Liver (tissue), 9 donors: ENCODE measurements around the gene RPGRIP1L. TPM values are rescaled to one million over a fixed set of nuclear protein-coding genes. Genes with fewer than 3 reads are reported as not detected.

Source experiments
- DNase-seq: peaks from one replicate; pipeline ENCODE4 v3.0.0-alpha.2; 2017; ENCODE audit warnings: low spot score
- H3K27ac ChIP-seq, 2 donors: one replicate each; pipeline ENCODE4 v1.7.0; 2013; ENCODE audit warnings: inconsistent platforms in 2 of 2, low read length in 2 of 2, control low read depth in 1 of 2, low read depth in 1 of 2, mild to moderate bottlenecking in 1 of 2
- H3K27me3 ChIP-seq, 4 donors: one replicate each; pipeline versions ENCODE4 v1.6.1 to v1.7.0; 2013; ENCODE audit warnings: low read length in 3 of 4, inconsistent platforms in 1 of 4, mild to moderate bottlenecking in 1 of 4, moderate library complexity in 1 of 4; ENCODE audit not compliant: control insufficient read depth in 4 of 4, insufficient read depth in 4 of 4
- H3K36me3 ChIP-seq, 4 donors: one replicate each; pipeline versions ENCODE4 v1.6.1 to v1.7.0; 2013; ENCODE audit warnings: low read length in 3 of 4, mild to moderate bottlenecking in 3 of 4, low read depth in 1 of 4, moderate library complexity in 1 of 4; ENCODE audit not compliant: control insufficient read depth in 4 of 4, insufficient read depth in 3 of 4
- H3K4me1 ChIP-seq, 4 donors: one replicate each; pipeline versions ENCODE4 v1.6.1 to v1.7.0; 2013; ENCODE audit warnings: low read length in 3 of 4, mild to moderate bottlenecking in 3 of 4, moderate library complexity in 1 of 4; ENCODE audit not compliant: control insufficient read depth in 4 of 4, insufficient read depth in 4 of 4
- H3K4me3 ChIP-seq, 3 donors: one replicate each; pipeline versions ENCODE4 v1.6.1 to v1.7.0; 2013; ENCODE audit warnings: low read length in 3 of 3, control low read depth in 1 of 3, low read depth in 1 of 3, mild to moderate bottlenecking in 1 of 3
- H3K9ac ChIP-seq, 2 donors: one replicate each; pipeline ENCODE4 v1.7.0; 2013; ENCODE audit warnings: low read length in 2 of 2, mild to moderate bottlenecking in 2 of 2, moderate library complexity in 2 of 2, control low read depth in 1 of 2, low read depth in 1 of 2
- H3K9me3 ChIP-seq, 4 donors: one replicate each; pipeline versions ENCODE4 v1.6.1 to v1.7.0; 2013; ENCODE audit warnings: low read length in 3 of 4; ENCODE audit not compliant: control insufficient read depth in 4 of 4
- ATF3 ChIP-seq: IDR thresholded peaks from 2 replicates; pipeline ENCODE4 v1.6.1; 2016; ENCODE audit warnings: antibody characterized with exemption
- CTCF ChIP-seq: fragments of 150-350 bp; IDR thresholded peaks from 2 replicates; pipeline ENCODE4 v1.5.1; 2017; ENCODE audit warnings: improper control_type of control experiment, low read depth, low read length; ENCODE audit not compliant: missing input control
- FOXA1 ChIP-seq: IDR thresholded peaks from 2 replicates; pipeline ENCODE4 v1.6.1; 2016; ENCODE audit warnings: antibody characterized with exemption
- FOXA2 ChIP-seq: IDR thresholded peaks from 2 replicates; pipeline ENCODE4 v1.6.1; 2016; ENCODE audit warnings: antibody characterized with exemption
- GABPA ChIP-seq, 2 donors: IDR thresholded peaks in 1 of 2; conservative IDR thresholded peaks in 1 of 2; 2 replicates each; pipeline ENCODE4 v1.6.1; 2016; ENCODE audit warnings: antibody characterized with exemption in 2 of 2, mild to moderate bottlenecking in 1 of 2, moderate library complexity in 1 of 2
- HNF4A ChIP-seq, 2 donors: conservative IDR thresholded peaks; 2 replicates each; pipeline ENCODE4 v1.6.1; 2016; ENCODE audit warnings: antibody characterized with exemption in 2 of 2, mild to moderate bottlenecking in 2 of 2
- JUND ChIP-seq, 2 donors: IDR thresholded peaks; 2 replicates each; pipeline ENCODE4 v1.6.1; 2016; ENCODE audit warnings: antibody characterized with exemption in 2 of 2
- MAX ChIP-seq: IDR thresholded peaks from 2 replicates; pipeline ENCODE4 v1.6.1; 2016; ENCODE audit warnings: antibody characterized with exemption
- NR2F2 ChIP-seq: IDR thresholded peaks from 2 replicates; pipeline ENCODE4 v1.6.1; 2016; ENCODE audit warnings: antibody characterized with exemption
- RAD21 ChIP-seq, 2 donors: IDR thresholded peaks; 2 replicates each; pipeline ENCODE4 v1.6.1; 2016; ENCODE audit warnings: antibody characterized with exemption in 2 of 2, mild to moderate bottlenecking in 2 of 2
- REST ChIP-seq: IDR thresholded peaks from 2 replicates; pipeline ENCODE4 v1.6.1; 2016; ENCODE audit warnings: antibody characterized with exemption, mild to moderate bottlenecking
- RXRA ChIP-seq, 2 donors: IDR thresholded peaks; 2 replicates each; pipeline ENCODE4 v1.6.1; 2017 to 2018; ENCODE audit warnings: antibody characterized with exemption in 2 of 2, mild to moderate bottlenecking in 1 of 2
- SP1 ChIP-seq: IDR thresholded peaks from 2 replicates; pipeline ENCODE4 v1.6.1; 2018; ENCODE audit warnings: antibody characterized with exemption, mild to moderate bottlenecking
- TAF1 ChIP-seq: conservative IDR thresholded peaks from 2 replicates; pipeline ENCODE4 v1.6.1; 2016; ENCODE audit warnings: antibody characterized with exemption, mild to moderate bottlenecking
- YY1 ChIP-seq: IDR thresholded peaks from 2 replicates; pipeline ENCODE4 v1.6.1; 2016; ENCODE audit warnings: antibody characterized with exemption, mild to moderate bottlenecking
- ZBTB33 ChIP-seq: IDR thresholded peaks from 2 replicates; pipeline ENCODE4 v1.6.1; 2016; ENCODE audit warnings: antibody characterized with exemption
- WGBS: extraction: QIAGEN DNeasy Blood & Tissue Kit; methylation state at CpG from one replicate; pipeline ENCODE4 v1.1.7; 2013; 5-methylcytosine and 5-hydroxymethylcytosine counted together
- polyA plus RNA-seq, 2 donors: library from polyadenylated mRNA; stranded (reverse) in 1 of 2; unstranded in 1 of 2; fragments of 200-250 nt in 1 of 2; fragments of >200 nt in 1 of 2; fragmentation: Nextera tagmentation in 1 of 2; extraction: Ambion mirVana in 1 of 2; gene quantifications; one replicate each; pipeline versions ENCODE4 v1.2.1 to v1.2.3, GENCODE V29; 2013 to 2015
- total RNA-seq, 2 donors: library from RNA; depleted of rRNA; stranded (reverse); fragments of >200 nt; gene quantifications; one replicate each; pipeline ENCODE4 v1.2.3, GENCODE V29; 2014
- donor health status: healthy.
- donor health status: healthy.
- donor health status: healthy.
- donor health status: healthy.
- donor health status: healthy.

RPGRIP1L gene
- total and polyA plus RNA-seq, 4 donors: 0.46 to 1.4 (median 0.89) TPM

GRCh38 chr16:53599548-53599947 lies 104.1 kb downstream of the RPGRIP1L start:
- Histone ChIP-seq H3K27me3 (no peaks in the 10 kb centered on the region), H3K36me3 (peaks cover 0 to 4% (median 0%) of the 10 kb centered on the region in 4 donors), H3K27ac (no peak overlapping the region), H3K9ac (no peak overlapping the region), H3K4me3 (no peak overlapping the region), H3K4me1 (peaks cover 0 to 5% (median 3%) of the 10 kb centered on the region in 4 donors), H3K9me3 (no peaks in the 10 kb centered on the region)
- TF ChIP-seq REST (no peak), MAX (peak; percentile 22), ATF3 (no peak), FOXA1 (no peak), CTCF (no peak), RXRA (IDR thresholded peaks at IDR 0.05) (peak in 1 of 2 donors; percentile 52), TAF1 (no peak), HNF4A (conservative IDR thresholded peaks at IDR 0.05) (peak in 1 of 2 donors; percentile 52), YY1 (peak; percentile 95), JUND (IDR thresholded peaks at IDR 0.05) (no peak), ZBTB33 (peak; percentile 30), GABPA (IDR thresholded peaks at IDR 0.05 in 1 of 2, conservative IDR thresholded peaks at IDR 0.05 in 1 of 2) (no peak), RAD21 (IDR thresholded peaks at IDR 0.05) (no peak)
- WGBS: 38% methylated on average over 5 of the region's 5 CpGs
- no peak for DNase-seq

- DNase-seq: no peak
- H3K36me3 ChIP-seq: no peaks in the 10 kb centered on the region
- H3K9ac ChIP-seq: no peak overlapping the region
- no peak overlapping the region for H3K27ac ChIP-seq
- H3K4me1 ChIP-seq: peaks cover 0 to 5% (median 3%) of the 10 kb centered on the region in 4 donors
- no peak overlapping the region for H3K4me3 ChIP-seq
- H3K9me3 ChIP-seq: no peaks in the 10 kb centered on the region
- WGBS: 90% methylated on average over 3 of the region's 3 CpGs
- H3K27me3 ChIP-seq: no peaks in the 10 kb centered on the region
- TF ChIP-seq SP1 (no peak), FOXA2 (no peak), ATF3 (no peak), GABPA (IDR thresholded peaks at IDR 0.05 in 1 of 2, conservative IDR thresholded peaks at IDR 0.05 in 1 of 2) (no peak), CTCF (no peak), NR2F2 (no peak), YY1 (no peak), RAD21 (IDR thresholded peaks at IDR 0.05) (no peak), REST (no peak)
Measured at GRCh38 chr16:53598511-53599275, 105.0 kb downstream of the RPGRIP1L start.
